Measurements from ENCODE around the gene CSF1R. TPM values are rescaled to one million over a fixed set of nuclear protein-coding genes. Genes with fewer than 3 reads are reported as not detected.

CSF1R gene
- total and polyA plus RNA-seq, 2 donors (not counting 3 experiments of a cell fraction or from before 2014, with no cell fraction given): not detected

- Histone ChIP-seq H4K20me1 (replicated peaks; ENCODE audit: control insufficient read depth, extremely low read depth, insufficient read depth, low read length) (no peaks in the 10 kb centered on the region), H3K9ac (replicated peaks; ENCODE audit: extremely low read depth, insufficient read depth, low read length) (no peak overlapping the region), H3K9me1 (replicated peaks; ENCODE audit: control insufficient read depth, extremely low read depth, insufficient read depth, low read length) (no peaks in the 10 kb centered on the region), H3K27me3 (ENCODE audit: control insufficient read depth in 2 of 2, insufficient read depth in 2 of 2, low read length in 2 of 2) (peaks cover 4 to 14% of the 10 kb centered on the region in 2 experiments), H3K4me3 (replicated peaks in 1 of 3; ENCODE audit: insufficient read depth in 1 of 3, low read depth in 1 of 3, low read length in 3 of 3) (no peak overlapping the region), H3K79me2 (ENCODE audit: control insufficient read depth, insufficient read depth, low read length) (no peaks in the 10 kb centered on the region), H3K9me3 (replicated peaks; ENCODE audit: control insufficient read depth, insufficient read depth, low read length) (no peaks in the 10 kb centered on the region), H3K4me1 (ENCODE audit: control insufficient read depth, extremely low read depth, insufficient read depth, low read length) (no peaks in the 10 kb centered on the region), H3K36me3 (ENCODE audit: control insufficient read depth in 2 of 2, extremely low read depth in 1 of 2, insufficient read depth in 2 of 2, low read length in 2 of 2) (no peaks in the 10 kb centered on the region), H3K27ac (ENCODE audit: insufficient read depth, low read depth, low read length) (no peak overlapping the region), H3K4me2 (ENCODE audit: insufficient read depth, low read length) (no peak overlapping the region), H2AFZ (ENCODE audit: low read depth, low read length) (no peak overlapping the region)
- no peak for FAIRE-seq
- no peak for TF ChIP-seq POLR2AphosphoS5 (IDR thresholded peaks at IDR 0.05; ENCODE audit: insufficient read depth, low read depth, low read length)
- no peak for TF ChIP-seq JUN (IDR thresholded peaks at IDR 0.05; ENCODE audit: borderline replicate concordance, insufficient read depth, insufficient read length, low read depth)
- no peak for TF ChIP-seq GATA2 (IDR thresholded peaks at IDR 0.05; ENCODE audit: insufficient read depth, insufficient read length, low read depth, low read length)
- TF ChIP-seq MAX (IDR thresholded peaks at IDR 0.05; ENCODE audit: insufficient read depth, insufficient read length): no peak
- TF ChIP-seq POLR2A (IDR thresholded peaks at IDR 0.05; ENCODE audit: low read depth, low read length): no peak
- no peak for TF ChIP-seq FOS (IDR thresholded peaks at IDR 0.05; ENCODE audit: borderline replicate concordance, insufficient read depth, low read length)
- TF ChIP-seq EZH2 (IDR thresholded peaks at IDR 0.05; ENCODE audit: borderline replicate concordance, low read depth, low read length, severe bottlenecking): no peak
- no peak for TF ChIP-seq MYC (IDR thresholded peaks at IDR 0.05; ENCODE audit: low read depth, low read length)
- no peak for TF ChIP-seq CTCF (IDR thresholded peaks at IDR 0.05; ENCODE audit: extremely low read depth in 1 of 2, insufficient read depth in 1 of 2, low read depth in 1 of 2, low read length in 2 of 2)
- dilution Hi-C loops (cut with MboI; ENCODE audit: extremely low pct_ligation_motif_present, low sequenced_read_pairs) (no loop called here), intact Hi-C loops (cut with micrococcal nuclease) (no loop called here)
- no peak for DNase-seq (ENCODE audit: low read depth, low spot score)
- no TSS peak for BruUV-seq (replicated peaks)
- CTCF ChIA-PET: interaction anchor here (0.7 to 2.8 kb wide), 5 partner anchors 12 to 99 kb away, joined by 3 to 14 read pairs (median 3); no protein-coding TSS in a partner anchor
- POLR2A ChIA-PET: no interaction called here
These were observed 10.5 kb downstream of the CSF1R start for GRCh38 chr5:150075806-150076205.
